Right kidney (tissue), 9 donors: ENCODE measurements around the gene SLC31A2.
"Not testable (repeated sequence)": the region's sequence is repeated elsewhere in the genome, so short reads cannot be mapped to it uniquely, and the experiment has no call there.

Source experiments
- DNase-seq: peaks from one replicate; pipeline ENCODE4 v3.0.0-alpha.2; 2016
- long read RNA-seq, 8 donors: transcript quantifications; one replicate each; lab custom pipeline, GENCODE V29; 2026

SLC31A2 gene, protein sequence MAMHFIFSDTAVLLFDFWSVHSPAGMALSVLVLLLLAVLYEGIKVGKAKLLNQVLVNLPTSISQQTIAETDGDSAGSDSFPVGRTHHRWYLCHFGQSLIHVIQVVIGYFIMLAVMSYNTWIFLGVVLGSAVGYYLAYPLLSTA
- long read RNA-seq, donor 1, partial matches to known transcripts = 0 of 3 reads
- long read RNA-seq, donor 1, other reads (novel, unspliced or antisense) = 0 of 3 reads
- long read RNA-seq, donor 2, transcript SLC31A2-201 (4 exons, 1,785 nt) = major isoform, 5 of 5 reads
- long read RNA-seq, donor 2, partial matches to known transcripts = 0 of 5 reads
- long read RNA-seq, donor 2, other reads (novel, unspliced or antisense) = 0 of 5 reads
- long read RNA-seq, donor 3, partial matches to known transcripts = 0 of 2 reads
- long read RNA-seq, donor 3, other reads (novel, unspliced or antisense) = 0 of 2 reads
- long read RNA-seq, donor 4, partial matches to known transcripts = 14 of 17 reads
- long read RNA-seq, donor 4, other reads (novel, unspliced or antisense) = 0 of 17 reads
- long read RNA-seq, donor 5, partial matches to known transcripts = 0 of 4 reads
- long read RNA-seq, donor 5, other reads (novel, unspliced or antisense) = 0 of 4 reads
- long read RNA-seq, donor 6, partial matches to known transcripts = 0 of 5 reads
- long read RNA-seq, donor 6, other reads (novel, unspliced or antisense) = 0 of 5 reads
- long read RNA-seq, donor 7, partial matches to known transcripts = 0 of 2 reads
- long read RNA-seq, donor 7, other reads (novel, unspliced or antisense) = 0 of 2 reads
- long read RNA-seq, donor 8, partial matches to known transcripts = 0 of 1 reads
- long read RNA-seq, donor 8, other reads (novel, unspliced or antisense) = 0 of 1 reads

DNA sequence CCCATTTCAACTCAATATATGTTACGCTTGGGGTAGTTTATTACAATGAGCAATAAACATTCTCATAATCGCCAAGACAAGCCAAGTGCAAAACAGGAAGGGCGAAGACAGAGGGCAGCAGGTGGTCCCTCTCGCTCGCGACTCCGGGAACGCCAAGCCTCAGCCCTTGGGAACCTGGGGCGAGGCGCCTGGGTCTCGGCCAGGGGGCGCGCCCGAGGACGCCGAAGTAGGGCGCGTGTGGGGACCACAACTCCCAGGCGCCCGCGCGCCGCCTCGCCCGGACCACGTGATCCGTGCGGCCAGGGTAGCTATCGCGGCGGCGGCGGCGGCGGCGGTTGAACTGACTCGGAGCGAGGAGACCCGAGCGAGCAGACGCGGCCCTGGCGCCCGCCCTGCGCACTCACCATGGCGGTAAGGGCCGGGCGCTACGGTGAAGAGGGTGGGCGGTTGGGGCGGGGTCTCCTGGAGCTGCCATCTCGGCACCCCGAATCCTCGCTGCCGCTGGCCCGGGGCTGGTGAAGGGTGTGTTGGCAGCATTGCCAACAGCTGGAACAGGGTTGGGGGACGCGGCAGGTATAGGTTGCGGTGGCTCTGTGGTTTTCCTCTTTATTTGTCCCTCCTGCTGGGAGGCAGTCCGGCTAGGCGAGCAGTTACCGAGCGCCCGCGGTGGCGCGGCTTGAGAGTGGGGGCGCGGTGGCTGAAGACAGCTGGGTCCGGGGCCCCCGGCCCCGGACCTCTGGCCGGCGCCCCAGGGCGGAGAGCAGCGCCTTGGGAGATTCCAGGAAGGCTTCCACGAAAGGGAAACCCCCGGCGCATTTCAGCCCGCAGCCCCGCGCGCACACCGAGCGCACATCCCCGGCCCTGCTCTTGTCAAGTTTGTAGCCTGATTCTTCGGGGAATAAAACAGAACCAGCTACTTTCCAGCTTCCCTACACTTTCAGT is at the start of gene SLC31A2:
Gene SLC31A2, plus strand, starts transcription at position 338 of the 942 bp plus-strand sequence. Its CDS starts 68 bp downstream, at position 406.
- DNase-seq = peak; percentile 81

DNA sequence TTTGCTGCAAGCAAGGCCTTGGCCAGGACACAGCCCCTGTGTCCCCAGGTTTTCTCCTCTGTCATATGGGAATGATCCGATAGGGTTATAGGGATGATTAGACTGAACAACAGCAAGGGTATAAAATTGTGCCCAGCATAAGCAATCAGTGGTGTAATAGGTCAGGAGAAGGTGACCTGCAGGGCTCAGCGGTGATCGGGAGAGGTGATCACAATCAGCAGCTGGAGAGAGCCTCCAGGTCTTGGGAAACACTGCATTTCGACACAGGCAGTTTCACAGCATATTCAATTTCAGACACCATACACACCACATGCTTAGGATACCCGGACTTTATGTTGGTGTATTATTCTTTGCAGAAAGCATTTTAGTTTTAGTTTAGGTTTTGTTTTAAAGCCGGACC is 45.5 kb upstream of the SLC31A2 start:
- not testable (repeated sequence) for DNase-seq

DNA sequence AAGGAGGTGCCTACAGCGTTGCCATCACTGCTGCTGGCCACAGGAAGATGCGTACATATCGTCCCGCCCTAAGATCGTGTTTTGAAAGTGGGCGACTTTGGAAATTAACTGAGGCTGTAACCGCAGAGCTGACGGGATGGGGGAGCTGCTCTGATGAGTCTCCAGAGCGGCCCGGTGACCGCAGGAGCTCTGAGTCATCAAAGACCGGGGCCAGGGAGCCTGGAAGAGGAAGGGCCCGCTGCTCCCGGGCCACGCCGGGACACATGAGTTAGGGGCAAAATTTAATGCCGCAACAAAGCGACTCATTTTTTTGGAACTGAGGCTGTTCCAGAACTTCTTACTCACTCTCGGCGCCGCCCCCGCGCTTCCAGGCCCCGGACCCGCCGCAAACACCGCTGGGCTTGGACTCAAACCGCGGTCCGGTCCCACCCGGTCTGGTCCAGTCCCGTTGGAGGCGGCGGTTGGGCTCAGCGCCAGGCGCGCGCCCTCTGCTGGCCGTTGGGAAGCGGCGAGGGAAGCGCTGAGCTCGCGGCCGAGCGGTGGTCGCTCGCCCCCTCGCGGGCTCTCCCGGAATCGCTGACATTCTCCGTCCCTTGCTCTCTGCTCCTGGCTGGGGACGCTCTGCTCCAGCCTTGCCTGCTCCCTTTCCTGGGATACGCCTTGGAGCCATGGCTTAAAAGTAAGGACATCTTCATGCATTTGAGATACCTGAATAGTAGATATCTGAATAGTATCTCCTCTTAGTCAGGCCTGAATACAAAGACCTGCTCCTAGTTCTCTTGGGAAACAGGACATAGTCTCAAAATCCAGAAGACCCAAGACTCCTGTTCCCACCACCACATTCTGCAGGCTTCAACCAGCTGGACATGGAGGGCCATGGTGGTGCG is 39.5 kb upstream of the SLC31A2 start:
- peak; percentile 24 for DNase-seq

DNA sequence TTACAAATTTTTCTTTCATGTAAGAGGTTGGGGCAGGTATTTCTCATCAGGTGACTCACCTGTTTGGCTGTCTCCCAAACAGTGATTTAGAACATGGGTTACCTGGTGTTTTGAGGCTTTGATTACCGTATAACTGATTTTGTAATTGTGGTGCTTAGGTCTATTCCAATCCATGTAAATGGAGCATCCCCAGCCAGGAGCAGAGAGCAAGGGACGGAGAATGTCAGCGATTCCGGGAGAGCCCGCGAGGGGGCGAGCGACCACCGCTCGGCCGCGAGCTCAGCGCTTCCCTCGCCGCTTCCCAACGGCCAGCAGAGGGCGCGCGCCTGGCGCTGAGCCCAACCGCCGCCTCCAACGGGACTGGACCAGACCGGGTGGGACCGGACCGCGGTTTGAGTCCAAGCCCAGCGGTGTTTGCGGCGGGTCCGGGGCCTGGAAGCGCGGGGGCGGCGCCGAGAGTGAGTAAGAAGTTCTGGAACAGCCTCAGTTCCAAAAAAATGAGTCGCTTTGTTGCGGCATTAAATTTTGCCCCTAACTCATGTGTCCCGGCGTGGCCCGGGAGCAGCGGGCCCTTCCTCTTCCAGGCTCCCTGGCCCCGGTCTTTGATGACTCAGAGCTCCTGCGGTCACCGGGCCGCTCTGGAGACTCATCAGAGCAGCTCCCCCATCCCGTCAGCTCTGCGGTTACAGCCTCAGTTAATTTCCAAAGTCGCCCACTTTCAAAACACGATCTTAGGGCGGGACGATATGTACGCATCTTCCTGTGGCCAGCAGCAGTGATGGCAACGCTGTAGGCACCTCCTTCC is 37.9 kb upstream of the SLC31A2 start:
- peak; percentile 8 for DNase-seq

DNA sequence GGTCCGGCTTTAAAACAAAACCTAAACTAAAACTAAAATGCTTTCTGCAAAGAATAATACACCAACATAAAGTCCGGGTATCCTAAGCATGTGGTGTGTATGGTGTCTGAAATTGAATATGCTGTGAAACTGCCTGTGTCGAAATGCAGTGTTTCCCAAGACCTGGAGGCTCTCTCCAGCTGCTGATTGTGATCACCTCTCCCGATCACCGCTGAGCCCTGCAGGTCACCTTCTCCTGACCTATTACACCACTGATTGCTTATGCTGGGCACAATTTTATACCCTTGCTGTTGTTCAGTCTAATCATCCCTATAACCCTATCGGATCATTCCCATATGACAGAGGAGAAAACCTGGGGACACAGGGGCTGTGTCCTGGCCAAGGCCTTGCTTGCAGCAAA is 32.0 kb upstream of the SLC31A2 start:
- not testable (repeated sequence) for DNase-seq

DNA sequence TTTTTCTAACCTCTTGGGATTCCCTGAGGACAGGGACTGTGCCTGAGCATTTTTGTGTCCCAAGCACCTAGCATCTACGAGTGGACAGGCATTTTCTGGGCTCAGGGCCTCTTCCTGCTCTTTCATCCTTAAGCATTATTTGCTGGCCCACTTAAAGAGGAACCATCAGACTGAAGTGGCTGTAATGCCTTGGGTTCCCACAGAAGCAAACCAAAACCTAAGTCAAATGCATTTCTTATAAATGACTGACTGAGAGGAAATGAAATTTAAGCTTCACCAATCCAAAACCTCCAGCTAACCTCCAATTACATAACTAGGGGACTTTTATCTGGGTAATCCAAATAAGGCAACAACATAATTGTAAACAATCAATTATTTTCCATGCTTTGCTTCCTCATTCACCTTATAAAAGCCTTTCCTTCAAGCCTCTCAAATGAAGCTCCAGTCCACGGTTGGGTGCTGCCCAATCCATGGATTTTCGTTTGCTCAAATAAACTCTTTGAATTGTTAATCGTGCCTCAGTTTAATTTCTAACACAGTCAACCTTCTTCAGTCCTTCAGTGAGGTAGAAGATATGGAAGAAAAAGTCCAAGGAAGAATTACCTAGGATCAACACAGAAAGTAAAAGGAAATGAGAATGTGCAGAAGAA is 25.3 kb upstream of the SLC31A2 start:
- DNase-seq = no peak

DNA sequence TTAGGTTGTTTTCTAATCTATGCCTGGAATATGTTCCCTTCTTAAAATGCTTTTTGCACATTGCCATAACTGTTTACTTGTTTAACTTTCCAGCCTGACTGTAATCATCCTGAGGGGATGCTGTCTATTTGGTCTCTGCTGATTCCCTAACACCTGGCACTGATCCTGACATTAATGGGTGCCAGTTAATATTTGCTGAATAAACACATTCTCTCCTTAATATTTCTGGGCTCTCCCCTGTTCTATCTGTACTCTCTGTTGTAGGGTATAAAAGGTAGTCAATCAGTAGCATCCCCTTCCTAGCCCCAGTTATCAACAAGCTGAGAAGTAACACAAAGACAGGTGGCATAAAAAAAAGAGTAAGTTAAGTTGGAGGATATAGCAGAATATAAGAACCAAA is 21.3 kb upstream of the SLC31A2 start:
- no peak for DNase-seq

DNA sequence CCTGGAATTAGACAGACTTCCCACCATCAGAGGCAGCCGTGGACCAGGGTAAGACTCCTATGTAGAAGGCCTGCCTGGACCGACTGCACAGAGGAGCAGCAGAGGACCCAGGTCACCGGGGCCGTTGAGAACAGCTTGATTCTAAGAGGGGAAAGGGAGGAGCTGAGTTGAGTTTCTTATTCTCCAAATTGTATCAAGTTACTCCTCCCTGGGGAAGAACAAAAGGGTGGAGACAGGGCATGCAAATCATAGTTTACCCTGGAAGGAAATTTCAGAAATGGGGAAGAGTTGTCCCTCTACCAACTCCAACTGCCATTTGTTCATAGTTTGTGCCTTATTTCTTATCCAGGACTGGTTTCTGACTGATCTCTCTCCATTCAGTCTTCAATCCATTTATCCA is 20.9 kb upstream of the SLC31A2 start:
- no peak for DNase-seq

DNA sequence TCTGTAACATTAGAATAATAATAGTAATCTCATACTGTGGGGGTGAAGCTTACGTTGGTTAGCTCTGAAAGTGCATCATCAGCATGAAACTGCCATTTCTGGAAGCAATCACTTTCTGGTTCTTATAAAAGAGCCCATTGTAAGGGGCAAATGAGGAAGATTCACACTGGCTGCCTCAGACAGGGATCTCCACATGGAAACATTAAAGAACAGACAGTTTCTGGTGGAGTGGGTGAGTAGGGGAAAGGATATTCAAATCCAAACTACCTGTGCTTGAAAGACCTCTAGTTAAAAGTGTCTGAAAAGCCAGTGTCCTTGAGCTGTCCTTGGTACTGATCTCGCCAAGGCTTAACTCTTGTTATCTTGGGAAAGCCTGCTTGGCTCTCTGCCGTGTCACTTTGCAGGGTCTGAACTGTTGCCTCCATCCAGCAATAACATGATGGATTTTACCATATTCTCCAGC is 19.1 kb upstream of the SLC31A2 start:
- no peak for DNase-seq

DNA sequence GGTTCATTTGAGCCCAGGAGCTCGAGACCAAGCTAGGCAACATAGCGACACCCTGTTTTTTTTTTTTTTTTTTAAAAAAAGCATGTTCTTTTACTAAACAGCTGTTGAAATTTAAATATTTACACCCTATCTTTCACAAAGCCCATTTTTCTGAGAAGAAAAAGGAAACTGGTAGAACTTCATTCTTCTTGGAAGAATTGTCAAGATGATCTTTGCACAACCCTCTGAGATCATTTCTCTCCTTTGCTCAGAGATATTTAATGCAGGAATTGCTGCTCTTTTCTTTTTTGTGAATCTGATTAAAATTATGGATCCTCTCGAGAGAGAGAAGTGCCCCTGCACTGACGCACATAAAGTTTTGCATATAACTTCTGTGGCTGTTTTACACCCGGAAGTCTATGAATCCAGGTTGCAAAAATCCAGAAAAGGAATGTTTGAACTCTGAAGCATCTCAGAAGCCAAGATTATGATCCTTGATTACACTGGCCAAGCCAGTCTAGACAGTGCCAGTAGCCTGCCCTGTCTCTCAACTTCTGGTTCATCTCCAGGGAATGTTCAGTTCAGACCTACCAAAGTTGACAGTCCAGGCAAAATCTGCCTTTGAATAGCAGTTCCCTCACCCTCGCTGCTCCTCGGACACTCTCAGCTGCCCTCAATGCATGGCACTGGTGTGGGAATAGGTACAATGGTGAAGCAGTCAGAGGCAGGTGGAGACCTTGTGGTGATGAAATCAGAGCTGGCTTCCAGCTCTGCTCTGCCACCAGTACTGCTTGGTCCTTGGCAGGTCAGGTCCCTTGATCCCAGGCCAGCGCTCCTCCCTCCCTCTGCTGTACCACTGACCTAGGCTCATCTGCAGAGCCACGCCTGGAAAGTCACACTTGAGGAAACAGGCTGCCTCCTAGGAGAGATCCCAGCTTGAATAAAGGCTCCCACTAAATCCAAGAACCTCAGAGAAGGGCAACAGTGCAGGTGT is 13.3 kb upstream of the SLC31A2 start:
- no peak for DNase-seq

DNA sequence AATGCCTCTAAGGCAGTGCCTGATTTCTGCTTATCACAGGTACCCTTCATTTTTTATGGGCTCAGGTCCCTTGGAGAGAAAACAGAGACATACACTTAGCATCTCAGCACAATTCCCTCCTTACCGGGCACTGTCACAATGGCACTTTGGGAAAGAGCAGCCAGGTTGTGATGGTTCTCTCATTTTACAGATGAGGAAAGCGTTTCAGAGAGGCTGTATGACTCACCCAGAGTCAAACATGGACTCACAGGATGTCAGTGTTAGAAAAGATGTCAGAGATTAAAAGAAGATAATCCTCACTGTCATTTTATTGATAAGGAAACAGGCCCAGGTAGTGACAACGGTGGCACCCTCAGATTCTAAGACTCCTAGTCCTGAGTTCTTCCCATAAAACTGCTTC is 12.0 kb upstream of the SLC31A2 start:
- DNase-seq = no peak

DNA sequence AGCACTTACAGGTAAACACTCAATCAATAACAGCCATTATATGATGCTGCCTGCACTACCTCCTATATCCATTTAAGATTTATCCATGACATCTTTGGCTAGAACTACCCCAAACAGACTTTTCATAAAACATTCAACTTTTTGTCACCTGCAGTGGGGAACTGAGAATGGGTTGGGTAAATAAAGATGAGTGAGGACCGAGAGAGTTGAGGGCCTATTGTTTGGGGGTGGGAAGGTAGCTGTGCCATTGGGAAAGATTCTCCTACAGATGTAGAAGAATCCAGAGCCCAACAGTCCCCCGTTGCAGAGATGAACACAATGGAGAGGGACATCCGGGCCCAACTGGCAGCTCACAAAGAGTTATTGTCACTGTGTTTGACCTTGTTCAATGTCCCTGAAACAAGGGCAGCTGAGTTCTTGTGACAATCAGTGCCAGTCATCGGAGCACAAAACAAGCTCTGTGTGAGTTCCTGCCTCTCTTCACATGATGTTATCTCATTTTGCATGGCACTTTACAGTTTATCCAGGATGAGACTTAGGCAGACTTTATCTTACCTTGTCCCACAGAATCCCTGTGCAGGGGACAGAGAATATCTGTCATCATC is 11.5 kb upstream of the SLC31A2 start:
- no peak for DNase-seq

DNA sequence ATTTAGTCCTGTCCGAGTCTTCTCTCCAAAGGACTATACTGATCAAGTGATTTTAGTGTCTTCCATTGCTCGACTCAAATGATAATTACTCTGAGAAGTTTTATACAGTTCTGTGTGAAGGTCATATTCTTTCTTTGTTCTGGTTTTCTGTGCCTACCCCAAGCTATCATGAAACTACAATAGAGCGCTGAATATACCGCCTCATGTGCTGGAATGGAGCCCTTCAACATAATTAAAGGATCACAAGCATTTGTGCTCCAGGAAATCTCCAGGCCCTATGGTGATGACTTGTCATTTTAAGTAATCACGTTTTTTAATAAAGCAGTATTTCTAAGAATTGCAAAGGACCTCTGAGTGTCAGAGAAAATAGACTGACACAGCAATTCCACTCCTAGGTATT is 10.9 kb upstream of the SLC31A2 start:
- DNase-seq = no peak

DNA sequence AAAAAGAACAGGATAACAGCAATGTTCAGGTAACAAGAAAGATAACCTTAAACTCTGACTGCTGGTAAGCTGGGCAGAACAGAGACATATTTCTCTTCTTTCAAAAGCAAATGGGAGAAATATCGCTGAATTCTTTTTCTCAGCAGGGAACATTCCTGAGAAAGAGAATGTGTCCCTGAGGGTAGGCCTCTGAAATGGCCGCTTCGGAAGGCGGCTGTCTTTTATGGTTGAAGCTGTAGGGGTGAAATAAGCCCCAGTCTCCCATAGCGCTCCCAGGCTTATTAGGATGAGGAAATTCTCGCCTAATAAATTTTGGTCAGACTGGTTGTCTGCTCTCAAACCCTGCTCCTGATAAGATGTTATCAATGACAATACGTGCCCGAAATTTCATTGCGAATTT is 9.9 kb upstream of the SLC31A2 start:
- not testable (repeated sequence) for DNase-seq

DNA sequence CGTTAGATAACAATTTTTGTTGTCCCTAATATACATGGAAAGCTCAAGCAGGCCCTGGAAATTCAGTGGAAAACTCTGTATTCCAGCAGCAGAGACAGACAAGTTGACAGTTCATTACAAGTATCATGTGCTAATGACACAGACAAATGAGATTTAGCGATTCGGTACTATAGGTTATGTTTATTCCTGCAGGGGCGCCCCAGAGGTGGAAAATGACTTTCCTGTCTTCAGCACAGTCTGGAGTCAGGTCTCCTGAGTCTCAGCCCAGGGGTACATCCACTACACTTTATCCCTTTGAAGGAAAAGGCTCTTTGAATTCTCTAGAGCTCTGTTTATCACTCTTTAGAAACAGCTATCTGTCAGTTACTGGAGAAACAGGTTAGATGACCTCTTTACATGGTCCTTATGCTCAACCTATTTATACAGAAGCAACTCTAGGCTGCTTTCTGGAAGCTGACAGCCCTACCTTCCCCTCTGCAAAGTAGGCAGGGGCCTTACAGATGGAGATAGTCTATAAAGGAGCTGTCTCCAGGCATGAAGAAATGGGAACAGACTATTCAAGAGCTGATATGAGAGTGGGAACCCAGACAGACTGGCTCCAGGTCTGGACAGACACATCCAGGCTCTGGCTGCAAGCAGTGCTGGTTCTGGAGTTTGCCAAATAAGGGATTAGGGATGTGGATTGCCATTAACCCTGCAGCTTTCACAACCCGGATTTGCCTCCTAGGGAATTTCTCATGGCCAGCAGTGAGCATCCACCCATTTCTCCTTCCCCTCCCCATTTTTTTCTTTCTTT is 7.2 kb upstream of the SLC31A2 start:
- DNase-seq = no peak

DNA sequence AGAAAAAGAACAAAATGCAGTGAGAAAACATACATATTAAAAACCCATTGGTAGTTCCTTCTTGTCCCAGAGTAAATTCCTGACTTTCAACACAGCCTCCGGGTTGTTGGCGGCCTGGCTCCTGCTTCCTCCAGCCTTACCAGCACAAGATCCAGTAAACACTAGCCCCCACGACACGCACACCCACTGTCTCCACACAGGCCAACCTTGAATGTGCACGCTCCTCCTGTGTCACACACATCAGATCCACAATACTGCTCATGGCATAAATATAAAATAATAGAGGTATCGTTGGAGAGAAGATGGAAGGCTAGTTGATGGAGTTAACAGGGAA is 2.5 kb upstream of the SLC31A2 start:
- no peak for DNase-seq
